GM23338 (cell line): ENCODE data around the gene ZNF525.

Experiments
- CREB1 ChIP-seq: fragments of 250-450 bp; sonication (Bioruptor Pico); IDR thresholded peaks from 2 replicates; pipeline ENCODE4 v1.5.0; 2020; ENCODE audit warnings: low read depth, mild to moderate bottlenecking, moderate library complexity
- CTCF ChIP-seq, 2 experiments: fragments of 200-600 bp in 1 of 2; sonication (generic) in 1 of 2; conservative IDR thresholded peaks; 2 replicates each; pipeline versions ENCODE4 v1.5.1 to v1.6.1; 2016 to 2017; ENCODE audit warnings: antibody characterized with exemption in 2 of 2, low read depth in 2 of 2, mild to moderate bottlenecking in 2 of 2, moderate library complexity in 1 of 2
- EZH2 ChIP-seq: fragments of 200-600 bp; sonication (generic); IDR thresholded peaks from one replicate; pipeline ENCODE4 v1.8.0; 2017; ENCODE audit warnings: antibody characterized with exemption, mild to moderate bottlenecking, low read depth; ENCODE audit not compliant: unreplicated experiment
- EZH2phosphoT487 ChIP-seq: fragments of 200-600 bp; sonication (generic); IDR thresholded peaks from one replicate; pipeline ENCODE4 v1.8.1; 2018; ENCODE audit warnings: antibody characterized with exemption; ENCODE audit not compliant: unreplicated experiment
- JUNB ChIP-seq: IDR thresholded peaks from one replicate; pipeline ENCODE4 v1.6.1; 2016; ENCODE audit warnings: antibody characterized with exemption; ENCODE audit not compliant: unreplicated experiment
- NANOG ChIP-seq: IDR thresholded peaks from 2 replicates; pipeline ENCODE4 v1.6.1; 2016; ENCODE audit warnings: antibody characterized with exemption, borderline replicate concordance
- POLR2AphosphoS5 ChIP-seq: IDR thresholded peaks from 2 replicates; pipeline ENCODE4 v1.6.1; 2016; ENCODE audit warnings: antibody characterized with exemption, low read depth
- REST ChIP-seq: IDR thresholded peaks from one replicate; pipeline ENCODE4 v1.6.1; 2018; ENCODE audit warnings: antibody characterized with exemption; ENCODE audit not compliant: unreplicated experiment
- STAT1 ChIP-seq: IDR thresholded peaks from one replicate; pipeline ENCODE4 v1.6.1; 2016; ENCODE audit warnings: antibody characterized with exemption; ENCODE audit not compliant: unreplicated experiment
- ZNF114 ChIP-seq: fragments of 250-450 bp; sonication (Bioruptor Pico); IDR thresholded peaks from 2 replicates; pipeline ENCODE4 v1.5.0; 2020; ENCODE audit warnings: mild to moderate bottlenecking, moderate library complexity
- ZNF331 ChIP-seq: fragments of 250-450 bp; sonication (Bioruptor Pico); IDR thresholded peaks from 2 replicates; pipeline ENCODE4 v1.5.0; 2020; ENCODE audit warnings: low read depth, mild to moderate bottlenecking, moderate library complexity
- ZNF462 ChIP-seq: fragments of 250-450 bp; sonication (Bioruptor Pico); IDR thresholded peaks from 2 replicates; pipeline ENCODE4 v1.5.0; 2020; ENCODE audit warnings: mild to moderate bottlenecking, moderate library complexity

GRCh38 chr19:53422551-53422950 lies 57.0 kb downstream of the ZNF525 start:
- TF ChIP-seq EZH2phosphoT487 (no peak), POLR2AphosphoS5 (no peak), EZH2 (no peak), CTCF (conservative IDR thresholded peaks at IDR 0.05; ENCODE audit: low read depth in 2 of 2) (no peak), REST (no peak), CREB1 (CRISPR knock-in tag) (no peak), NANOG (no peak), JUNB (no peak), STAT1 (no peak), ZNF114 (CRISPR knock-in tag) (no peak), ZNF462 (no peak), ZNF331 (CRISPR knock-in tag) (no peak)
